Measurements from ENCODE around the gene POLR3A. TPM values are rescaled to one million over a fixed set of nuclear protein-coding genes. Genes with fewer than 3 reads are reported as not detected.

Gene POLR3A
- total RNA-seq, 4 donors from 2014 or later: 10.0 to 19.4 (median 14.6) TPM

DNA sequence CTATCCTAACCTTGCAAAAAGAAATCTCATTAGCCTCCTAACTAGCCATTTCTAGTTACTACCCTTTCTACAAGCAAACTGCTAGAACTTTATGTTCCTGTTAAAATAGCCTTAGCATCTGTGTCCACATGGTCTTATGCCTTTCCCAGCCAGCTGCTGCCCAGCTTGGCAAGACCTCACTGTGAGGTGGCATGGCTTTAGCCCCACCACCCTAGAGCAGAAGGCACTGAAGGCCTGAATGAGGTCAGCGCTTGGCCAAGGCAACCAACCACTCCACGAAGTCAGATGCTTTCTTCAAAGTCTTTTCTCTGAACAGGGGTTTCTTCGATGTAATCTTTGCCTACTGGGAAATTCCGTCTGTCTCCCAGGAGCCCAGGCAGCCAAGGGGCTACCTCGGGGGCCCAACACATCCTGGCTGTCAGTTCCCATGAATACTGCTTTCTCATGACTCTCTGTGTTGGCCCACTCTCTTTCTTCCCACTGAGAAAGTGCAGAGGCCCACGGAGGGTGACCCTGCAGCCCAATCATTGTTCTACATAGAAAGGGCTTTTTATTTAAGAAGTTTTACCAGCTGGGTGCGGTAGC lies 41.6 kb downstream of the POLR3A start:
- H3K36me3 ChIP-seq: no peaks in the 10 kb centered on the region
- H3K9me3 ChIP-seq: no peaks in the 10 kb centered on the region
- intact Hi-C loops (cut with DNase I; ENCODE audit: low total_unique reads): no loop called here
- no peak overlapping the region for H3K4me3 ChIP-seq
- TF ChIP-seq, protein P1, sequence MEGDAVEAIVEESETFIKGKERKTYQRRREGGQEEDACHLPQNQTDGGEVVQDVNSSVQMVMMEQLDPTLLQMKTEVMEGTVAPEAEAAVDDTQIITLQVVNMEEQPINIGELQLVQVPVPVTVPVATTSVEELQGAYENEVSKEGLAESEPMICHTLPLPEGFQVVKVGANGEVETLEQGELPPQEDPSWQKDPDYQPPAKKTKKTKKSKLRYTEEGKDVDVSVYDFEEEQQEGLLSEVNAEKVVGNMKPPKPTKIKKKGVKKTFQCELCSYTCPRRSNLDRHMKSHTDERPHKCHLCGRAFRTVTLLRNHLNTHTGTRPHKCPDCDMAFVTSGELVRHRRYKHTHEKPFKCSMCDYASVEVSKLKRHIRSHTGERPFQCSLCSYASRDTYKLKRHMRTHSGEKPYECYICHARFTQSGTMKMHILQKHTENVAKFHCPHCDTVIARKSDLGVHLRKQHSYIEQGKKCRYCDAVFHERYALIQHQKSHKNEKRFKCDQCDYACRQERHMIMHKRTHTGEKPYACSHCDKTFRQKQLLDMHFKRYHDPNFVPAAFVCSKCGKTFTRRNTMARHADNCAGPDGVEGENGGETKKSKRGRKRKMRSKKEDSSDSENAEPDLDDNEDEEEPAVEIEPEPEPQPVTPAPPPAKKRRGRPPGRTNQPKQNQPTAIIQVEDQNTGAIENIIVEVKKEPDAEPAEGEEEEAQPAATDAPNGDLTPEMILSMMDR (IDR thresholded peaks at IDR 0.05): no peak
- TF ChIP-seq POLR2A (IDR thresholded peaks at IDR 0.05): no peak
- no peak overlapping the region for H3K27ac ChIP-seq
- peak in 1 of 2 donors; percentile 5 for DNase-seq
- no peaks in the 10 kb centered on the region for H3K4me1 ChIP-seq
- H3K27me3 ChIP-seq: no peaks in the 10 kb centered on the region

DNA sequence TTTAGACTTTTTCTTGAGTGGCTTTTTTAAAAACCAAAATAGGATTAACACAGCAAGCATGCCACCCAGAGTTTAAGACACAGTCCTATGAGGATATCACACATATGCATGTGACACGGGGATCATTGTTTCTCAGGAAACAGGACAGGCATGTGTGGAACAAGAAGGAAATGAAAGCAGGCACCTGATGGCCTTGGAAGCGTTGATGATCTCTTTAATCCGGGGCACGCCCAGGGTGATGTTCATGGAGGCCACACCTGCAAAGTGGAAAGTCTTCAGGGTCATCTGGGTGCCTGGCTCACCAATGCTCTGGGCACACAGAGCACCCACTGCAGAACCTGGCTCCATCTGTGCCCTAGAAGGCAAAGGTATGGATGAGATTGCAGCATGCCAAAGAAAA lies 44.3 kb downstream of the POLR3A start:
- Histone ChIP-seq H3K9me3 (no peaks in the 10 kb centered on the region), H3K27ac (no peak overlapping the region), H3K4me3 (no peak overlapping the region), H3K27me3 (no peaks in the 10 kb centered on the region), H3K4me1 (no peaks in the 10 kb centered on the region), H3K36me3 (no peaks in the 10 kb centered on the region)
- TF ChIP-seq POLR2A (IDR thresholded peaks at IDR 0.05): no peak
- TF ChIP-seq, protein P1 (IDR thresholded peaks at IDR 0.05): no peak
- intact Hi-C loops (cut with DNase I; ENCODE audit: low total_unique reads): no loop called here
- DNase-seq: peak in 1 of 2 donors; percentile 6

- Histone ChIP-seq H3K27ac (no peak overlapping the region), H3K4me3 (no peak overlapping the region), H3K27me3 (no peaks in the 10 kb centered on the region), H3K4me1 (no peaks in the 10 kb centered on the region), H3K36me3 (no peaks in the 10 kb centered on the region), H3K9me3 (no peaks in the 10 kb centered on the region)
- TF ChIP-seq, protein P1 (IDR thresholded peaks at IDR 0.05): no peak
- no peak for TF ChIP-seq POLR2A (IDR thresholded peaks at IDR 0.05)
- DNase-seq: peak in 1 of 2 donors; percentile 9
- intact Hi-C loops (cut with DNase I; ENCODE audit: low total_unique reads): no loop called here
Measured at GRCh38 chr10:77983384-77984341, 45.7 kb downstream of the POLR3A start.

DNA sequence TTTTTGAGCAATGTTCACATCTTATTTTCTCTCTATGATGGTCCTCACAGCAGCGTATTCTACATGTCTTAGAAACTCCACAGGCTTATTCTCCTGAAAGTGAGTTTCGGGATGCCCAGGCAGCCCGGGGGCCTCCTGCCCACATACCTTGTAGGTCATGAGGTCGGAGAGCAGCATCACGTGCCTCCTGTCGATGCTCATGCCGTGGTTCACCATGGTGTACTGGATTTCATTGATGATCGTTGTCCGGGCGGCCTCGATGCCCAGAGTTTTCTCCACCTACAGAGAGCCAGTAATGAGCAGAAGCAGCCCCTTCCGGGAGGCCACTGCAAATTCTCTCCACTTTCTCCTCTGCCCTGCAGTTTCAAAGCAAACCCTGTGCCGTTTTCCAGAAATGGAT lies 48.0 kb downstream of the POLR3A start:
- H3K36me3 ChIP-seq: no peaks in the 10 kb centered on the region
- no peaks in the 10 kb centered on the region for H3K27me3 ChIP-seq
- intact Hi-C loops (cut with DNase I; ENCODE audit: low total_unique reads): no loop called here
- no peak overlapping the region for H3K4me3 ChIP-seq
- no peaks in the 10 kb centered on the region for H3K9me3 ChIP-seq
- H3K27ac ChIP-seq: no peak overlapping the region
- TF ChIP-seq, protein P1 (IDR thresholded peaks at IDR 0.05): no peak
- TF ChIP-seq POLR2A (IDR thresholded peaks at IDR 0.05): no peak
- DNase-seq: no peak
- no peaks in the 10 kb centered on the region for H3K4me1 ChIP-seq

GRCh38 chr10:77979221-77979620 lies 50.1 kb downstream of the POLR3A start:
- Histone ChIP-seq H3K36me3 (no peaks in the 10 kb centered on the region), H3K27me3 (no peaks in the 10 kb centered on the region), H3K9me3 (no peaks in the 10 kb centered on the region), H3K4me1 (peaks cover 0 to 5% of the 10 kb centered on the region in 2 donors), H3K27ac (no peak overlapping the region), H3K4me3 (no peak overlapping the region)
- no peak for TF ChIP-seq POLR2A (IDR thresholded peaks at IDR 0.05)
- TF ChIP-seq, protein P1 (IDR thresholded peaks at IDR 0.05): no peak
- no peak for DNase-seq
- intact Hi-C loops (cut with DNase I; ENCODE audit: low total_unique reads): no loop called here
